Neuronal stem cell (in vitro differentiated cells): Measurements from ENCODE around the gene DDX6.

ENCODE experiments used
- DNase-seq: peaks from one replicate; pipeline ENCODE4 v3.0.0-alpha.2; 2013; ENCODE audit warnings: low spot score
- H2AFZ ChIP-seq: one replicate; pipeline ENCODE4 v1.6.1; 2013; ENCODE audit warnings: mild to moderate bottlenecking, low read length, inconsistent platforms
- H2AK5ac ChIP-seq: 2 replicates; pipeline ENCODE4 v1.6.1; 2013; ENCODE audit warnings: low read depth, mild to moderate bottlenecking, inconsistent platforms, low read length, moderate library complexity, mixed read lengths
- H2BK120ac ChIP-seq: 2 replicates; pipeline ENCODE4 v1.6.1; 2013; ENCODE audit warnings: low read depth, mild to moderate bottlenecking, inconsistent platforms, low read length, moderate library complexity, mixed read lengths
- H2BK12ac ChIP-seq: one replicate; pipeline ENCODE4 v1.6.1; 2013; ENCODE audit warnings: low read length, inconsistent platforms
- H2BK15ac ChIP-seq: 2 replicates; pipeline ENCODE4 v1.6.1; 2013; ENCODE audit warnings: mild to moderate bottlenecking, low read length, inconsistent platforms, mixed read lengths
- H2BK5ac ChIP-seq: one replicate; pipeline ENCODE4 v1.6.1; 2013; ENCODE audit warnings: inconsistent platforms, mild to moderate bottlenecking, low read length, moderate library complexity
- H3K14ac ChIP-seq: one replicate; pipeline ENCODE4 v1.6.1; 2013; ENCODE audit warnings: low read length, inconsistent platforms
- H3K18ac ChIP-seq: 2 replicates; pipeline ENCODE4 v1.6.1; 2013; ENCODE audit warnings: low read length, inconsistent platforms
- H3K23ac ChIP-seq: 2 replicates; pipeline ENCODE4 v1.6.1; 2013; ENCODE audit warnings: low read depth, mild to moderate bottlenecking, mixed read lengths, low read length, inconsistent platforms; ENCODE audit not compliant: poor library complexity
- H3K27ac ChIP-seq: replicated peaks from 3 replicates; pipeline ENCODE4 v1.5.1; 2013; ENCODE audit warnings: low read length, inconsistent platforms
- H3K27me3 ChIP-seq, 3 experiments: 2 replicates each; pipeline ENCODE4 v1.6.1; 2013; ENCODE audit warnings: low read length in 3 of 3, mild to moderate bottlenecking in 2 of 3, inconsistent platforms in 1 of 3, low read depth in 1 of 3, mixed read lengths in 1 of 3, moderate library complexity in 1 of 3; ENCODE audit not compliant: control insufficient read depth in 3 of 3, insufficient read depth in 3 of 3
- H3K36me3 ChIP-seq, 2 donors: replicated peaks in 1 of 2; 2 replicates each; pipeline ENCODE4 v1.6.1; 2013; ENCODE audit warnings: low read length in 2 of 2; ENCODE audit not compliant: control insufficient read depth in 2 of 2, insufficient read depth in 2 of 2
- H3K4ac ChIP-seq: 2 replicates; pipeline ENCODE4 v1.6.1; 2013; ENCODE audit warnings: inconsistent platforms, mild to moderate bottlenecking, low read length, moderate library complexity
- H3K4me1 ChIP-seq, 2 donors: 1 replicate in 1 of 2; 2 replicates in 1 of 2; pipeline ENCODE4 v1.6.1; 2013; ENCODE audit warnings: low read length in 2 of 2, low read depth in 1 of 2; ENCODE audit not compliant: control insufficient read depth in 2 of 2, insufficient read depth in 1 of 2
- H3K4me2 ChIP-seq: one replicate; pipeline ENCODE4 v1.6.1; 2013; ENCODE audit warnings: mild to moderate bottlenecking, low read length, inconsistent platforms; ENCODE audit not compliant: insufficient read depth, poor library complexity, severe bottlenecking
- H3K4me3 ChIP-seq, 2 donors: 2 replicates each; pipeline ENCODE4 v1.5.1; 2013; ENCODE audit warnings: low read length in 2 of 2, mild to moderate bottlenecking in 2 of 2, inconsistent platforms in 1 of 2, moderate library complexity in 1 of 2
- H3K79me1 ChIP-seq: one replicate; pipeline ENCODE4 v1.6.1; 2013; ENCODE audit warnings: low read depth, mild to moderate bottlenecking, inconsistent platforms, low read length, moderate library complexity
- H3K9ac ChIP-seq: one replicate; pipeline ENCODE4 v1.6.1; 2013; ENCODE audit warnings: mild to moderate bottlenecking, low read depth, low read length, inconsistent platforms; ENCODE audit not compliant: poor library complexity
- H3K9me3 ChIP-seq, 2 donors: replicated peaks in 1 of 2; 2 replicates each; pipeline versions ENCODE3 to v1.6.1; 2013; ENCODE audit warnings: low read length in 2 of 2, mild to moderate bottlenecking in 2 of 2, inconsistent platforms in 1 of 2, low read depth in 1 of 2, mixed read lengths in 1 of 2, moderate library complexity in 1 of 2; ENCODE audit not compliant: control insufficient read depth in 2 of 2, insufficient read depth in 1 of 2
- H4K8ac ChIP-seq: one replicate; pipeline ENCODE4 v1.6.1; 2013; ENCODE audit warnings: low read depth, mild to moderate bottlenecking, inconsistent platforms, low read length, moderate library complexity
- H4K91ac ChIP-seq: one replicate; pipeline ENCODE4 v1.6.1; 2013; ENCODE audit warnings: low read length, low read depth, mild to moderate bottlenecking, inconsistent platforms; ENCODE audit not compliant: poor library complexity
- WGBS, 2 donors: extraction: QIAGEN DNeasy Blood & Tissue Kit; methylation state at CpG; one replicate each; pipeline ENCODE4 v1.1.7; 2013; ENCODE audit warnings: missing lambda C conversion rate in 2 of 2, mixed read lengths in 1 of 2; ENCODE audit not compliant: insufficient read length in 2 of 2, insufficient replicate concordance in 1 of 2; ENCODE audit errors: extremely low coverage in 2 of 2; 5-methylcytosine and 5-hydroxymethylcytosine counted together

Gene DDX6

GRCh38 chr11:118789501-118790356, 1.2 kb downstream of the DDX6 start:
- Histone ChIP-seq H4K8ac (no peak overlapping the region), H3K9ac (no peak overlapping the region), H3K4me1 (peaks cover 8 to 9% of the 10 kb centered on the region in 2 donors), H2AFZ (peak overlapping the region; percentile 96), H2BK120ac (no peak overlapping the region), H3K9me3 (peaks cover 0 to 2% of the 10 kb centered on the region in 2 donors), H2BK5ac (peak overlapping the region; percentile 98), H3K27ac (peak overlapping the region; percentile 95), H2AK5ac (peak overlapping the region; percentile 97), H2BK12ac (no peak overlapping the region), H3K14ac (no peak overlapping the region), H3K79me1 (peaks cover 5% of the 10 kb centered on the region), H4K91ac (no peak overlapping the region), H3K4ac (no peak overlapping the region), H3K4me2 (peak overlapping the region; percentile 52), H3K18ac (peak overlapping the region; percentile 100), H3K36me3 (peaks cover 4 to 30% of the 10 kb centered on the region in 2 donors), H3K4me3 (peak overlapping the region; percentile 91 to 99), H2BK15ac (peak overlapping the region; percentile 92), H3K23ac (no peak overlapping the region), H3K27me3 (no peaks in the 10 kb centered on the region)
- peak; percentile 18 for DNase-seq
- no CpG with 5 or more reads among the region's 18 CpGs for WGBS, 2 donors

GRCh38 chr11:118786657-118787056, 4.3 kb downstream of the DDX6 start:
- no peak overlapping the region for H3K18ac ChIP-seq
- no peak overlapping the region for H4K8ac ChIP-seq
- H3K4me3 ChIP-seq: no peak overlapping the region
- no peak overlapping the region for H2BK15ac ChIP-seq
- no peak for DNase-seq
- no peak overlapping the region for H2AFZ ChIP-seq
- H3K9me3 ChIP-seq: peaks cover 0 to 2% of the 10 kb centered on the region in 2 donors
- H2BK5ac ChIP-seq: no peak overlapping the region
- no peak overlapping the region for H4K91ac ChIP-seq
- peaks cover 7 to 61% of the 10 kb centered on the region in 2 donors for H3K36me3 ChIP-seq
- no peak overlapping the region for H2AK5ac ChIP-seq
- H3K27ac ChIP-seq: no peak overlapping the region
- peaks cover 5% of the 10 kb centered on the region for H3K79me1 ChIP-seq
- no peak overlapping the region for H3K9ac ChIP-seq
- H3K4me2 ChIP-seq: no peak overlapping the region
- no peak overlapping the region for H3K14ac ChIP-seq
- no CpG with 5 or more reads among the region's 2 CpGs for WGBS, 2 donors
- H2BK12ac ChIP-seq: no peak overlapping the region
- H2BK120ac ChIP-seq: no peak overlapping the region
- peaks cover 4% of the 10 kb centered on the region in 2 donors for H3K4me1 ChIP-seq
- no peak overlapping the region for H3K23ac ChIP-seq
- H3K27me3 ChIP-seq: no peaks in the 10 kb centered on the region
- H3K4ac ChIP-seq: no peak overlapping the region

- H3K27ac ChIP-seq: no peak overlapping the region
- peaks cover 5% of the 10 kb centered on the region for H3K79me1 ChIP-seq
- H2AK5ac ChIP-seq: no peak overlapping the region
- no CpG with 5 or more reads among the region's 3 CpGs for WGBS, 2 donors
- no peak overlapping the region for H2BK15ac ChIP-seq
- no peak overlapping the region for H4K91ac ChIP-seq
- H4K8ac ChIP-seq: no peak overlapping the region
- H3K9me3 ChIP-seq: peaks cover 0 to 2% of the 10 kb centered on the region in 2 donors
- H3K36me3 ChIP-seq: peaks cover 12 to 74% of the 10 kb centered on the region in 2 donors
- H3K23ac ChIP-seq: no peak overlapping the region
- H3K18ac ChIP-seq: no peak overlapping the region
- H2AFZ ChIP-seq: no peak overlapping the region
- no peak overlapping the region for H2BK5ac ChIP-seq
- DNase-seq: no peak
- no peak overlapping the region for H3K14ac ChIP-seq
- H3K4me2 ChIP-seq: no peak overlapping the region
- no peaks in the 10 kb centered on the region for H3K27me3 ChIP-seq
- no peak overlapping the region for H2BK120ac ChIP-seq
- H3K4me1 ChIP-seq: peaks cover 4% of the 10 kb centered on the region in 2 donors
- H2BK12ac ChIP-seq: no peak overlapping the region
- no peak overlapping the region for H3K4ac ChIP-seq
- H3K4me3 ChIP-seq: no peak overlapping the region
- no peak overlapping the region for H3K9ac ChIP-seq
Observed at GRCh38 chr11:118785362-118785761, 5.6 kb downstream of the DDX6 start.

GRCh38 chr11:118783724-118784495, 7.1 kb downstream of the DDX6 start:
- no peak overlapping the region for H2AFZ ChIP-seq
- H3K4ac ChIP-seq: no peak overlapping the region
- H3K9me3 ChIP-seq: peaks cover 0 to 2% of the 10 kb centered on the region in 2 donors
- no peak overlapping the region for H3K23ac ChIP-seq
- no peak overlapping the region for H3K4me2 ChIP-seq
- peaks cover 12 to 89% of the 10 kb centered on the region in 2 donors for H3K36me3 ChIP-seq
- no peak overlapping the region for H2BK12ac ChIP-seq
- H3K14ac ChIP-seq: no peak overlapping the region
- H3K27me3 ChIP-seq: no peaks in the 10 kb centered on the region
- WGBS, 2 donors: no CpG with 5 or more reads among the region's 8 CpGs
- H3K18ac ChIP-seq: no peak overlapping the region
- DNase-seq: no peak
- H2BK120ac ChIP-seq: no peak overlapping the region
- H3K4me1 ChIP-seq: peaks cover 0 to 1% of the 10 kb centered on the region in 2 donors
- H3K9ac ChIP-seq: no peak overlapping the region
- H3K27ac ChIP-seq: no peak overlapping the region
- H3K4me3 ChIP-seq: no peak overlapping the region
- no peak overlapping the region for H2BK5ac ChIP-seq
- H4K8ac ChIP-seq: no peak overlapping the region
- peaks cover 5% of the 10 kb centered on the region for H3K79me1 ChIP-seq
- H2BK15ac ChIP-seq: no peak overlapping the region
- H4K91ac ChIP-seq: no peak overlapping the region
- no peak overlapping the region for H2AK5ac ChIP-seq
